Esophagus muscularis mucosa (tissue), 4 donors: ENCODE measurements around the gene HSPA1L.
"Not testable (repeated sequence)": the region's sequence is repeated elsewhere in the genome, so short reads cannot be mapped to it uniquely, and the experiment has no call there.

Experiments used
- CTCF ChIP-seq, 3 experiments: fragments of 200-600 bp in 2 of 3; fragments of 450-650 bp in 1 of 3; sonication (generic) in 2 of 3; IDR thresholded peaks; one replicate each; pipeline ENCODE4 v1.5.1; 2017 to 2019; ENCODE audit warnings: antibody characterized with exemption in 3 of 3, mild to moderate bottlenecking in 2 of 3, moderate library complexity in 1 of 3
- EP300 ChIP-seq: sonication (generic); formaldehyde crosslinking; IDR thresholded peaks from one replicate; pipeline ENCODE4 v1.6.1; 2017; ENCODE audit warnings: antibody characterized with exemption
- POLR2A ChIP-seq: fragments of 450-650 bp; IDR thresholded peaks from one replicate; pipeline ENCODE4 v1.6.1; 2017; ENCODE audit warnings: antibody characterized with exemption, moderate library complexity, mild to moderate bottlenecking, low read depth
- POLR2AphosphoS5 ChIP-seq, 2 donors: sonication (generic); formaldehyde crosslinking; IDR thresholded peaks; one replicate each; pipeline ENCODE4 v1.6.1; 2017; ENCODE audit warnings: antibody characterized with exemption in 2 of 2

DNA sequence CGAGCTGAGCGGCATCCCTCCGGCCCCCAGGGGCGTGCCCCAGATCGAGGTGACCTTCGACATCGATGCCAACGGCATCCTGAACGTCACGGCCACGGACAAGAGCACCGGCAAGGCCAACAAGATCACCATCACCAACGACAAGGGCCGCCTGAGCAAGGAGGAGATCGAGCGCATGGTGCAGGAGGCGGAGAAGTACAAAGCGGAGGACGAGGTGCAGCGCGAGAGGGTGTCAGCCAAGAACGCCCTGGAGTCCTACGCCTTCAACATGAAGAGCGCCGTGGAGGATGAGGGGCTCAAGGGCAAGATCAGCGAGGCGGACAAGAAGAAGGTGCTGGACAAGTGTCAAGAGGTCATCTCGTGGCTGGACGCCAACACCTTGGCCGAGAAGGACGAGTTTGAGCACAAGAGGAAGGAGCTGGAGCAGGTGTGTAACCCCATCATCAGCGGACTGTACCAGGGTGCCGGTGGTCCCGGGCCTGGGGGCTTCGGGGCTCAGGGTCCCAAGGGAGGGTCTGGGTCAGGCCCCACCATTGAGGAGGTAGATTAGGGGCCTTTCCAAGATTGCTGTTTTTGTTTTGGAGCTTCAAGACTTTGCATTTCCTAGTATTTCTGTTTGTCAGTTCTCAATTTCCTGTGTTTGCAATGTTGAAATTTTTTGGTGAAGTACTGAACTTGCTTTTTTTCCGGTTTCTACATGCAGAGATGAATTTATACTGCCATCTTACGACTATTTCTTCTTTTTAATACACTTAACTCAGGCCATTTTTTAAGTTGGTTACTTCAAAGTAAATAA lies 2.2 kb upstream of the HSPA1L start:
- not testable (repeated sequence) for TF ChIP-seq EP300; POLR2A; POLR2AphosphoS5 (IDR thresholded peaks at IDR 0.05)
- TF ChIP-seq CTCF (IDR thresholded peaks at IDR 0.05), result peak in 2 of 3 experiments; percentile 10 to 13
